Cardiac muscle cell (in vitro differentiated cells and primary cell): ENCODE results near the gene DMWD. TPM values are rescaled to one million over a fixed set of nuclear protein-coding genes. Genes with fewer than 3 reads are reported as not detected.

Source experiments
- DNase-seq, 2 donors: peaks; one replicate each; pipeline versions ENCODE4 v3.0.0 to v3.0.0-alpha.2; 2010 to 2017; ENCODE audit warnings: low read depth in 1 of 2, low spot score in 1 of 2
- H3K27ac ChIP-seq: fragments of 200-600 bp; sonication (generic); 2 replicates; pipeline ENCODE4 v1.5.1; 2016
- H3K27me3 ChIP-seq: fragments of 200-600 bp; sonication (generic); 2 replicates; pipeline ENCODE4 v1.6.0; 2016; ENCODE audit warnings: control low read depth
- H3K36me3 ChIP-seq: fragments of 200-600 bp; sonication (generic); 2 replicates; pipeline ENCODE4 v1.5.1; 2016; ENCODE audit warnings: control low read depth
- H3K4me1 ChIP-seq: fragments of 200-600 bp; sonication (generic); 2 replicates; pipeline ENCODE4 v1.8.1; 2017; ENCODE audit warnings: low read depth, mild to moderate bottlenecking, mixed run types
- H3K4me3 ChIP-seq: fragments of 200-600 bp; sonication (generic); 2 replicates; pipeline ENCODE4 v1.5.1; 2016; ENCODE audit warnings: mild to moderate bottlenecking
- H3K9me3 ChIP-seq: fragments of 200-600 bp; sonication (generic); 2 replicates; pipeline ENCODE4 v1.5.1; 2017; ENCODE audit warnings: low read depth, mild to moderate bottlenecking, control low read depth
- polyA plus RNA-seq: library from polyadenylated mRNA; unstranded; fragments of >200 nt; fragmentation: Nextera tagmentation; extraction: Ambion mirVana; gene quantifications from 2 replicates; pipeline ENCODE4 v1.2.1, GENCODE V29; 2016
- total RNA-seq: library from RNA; depleted of rRNA; stranded (reverse); fragments of >200 nt; gene quantifications from 2 replicates; pipeline ENCODE4 v1.2.3, GENCODE V29; 2016
- TF ChIP-seq, protein P1 (sequence below): IDR thresholded peaks from 2 replicates; pipeline ENCODE4 v1.5.1; 2012; ENCODE audit warnings: low read depth, mild to moderate bottlenecking, low read length

Gene DMWD
- total and polyA plus RNA-seq, 2 experiments from 2014 or later, result 112 to 138 TPM

DNA sequence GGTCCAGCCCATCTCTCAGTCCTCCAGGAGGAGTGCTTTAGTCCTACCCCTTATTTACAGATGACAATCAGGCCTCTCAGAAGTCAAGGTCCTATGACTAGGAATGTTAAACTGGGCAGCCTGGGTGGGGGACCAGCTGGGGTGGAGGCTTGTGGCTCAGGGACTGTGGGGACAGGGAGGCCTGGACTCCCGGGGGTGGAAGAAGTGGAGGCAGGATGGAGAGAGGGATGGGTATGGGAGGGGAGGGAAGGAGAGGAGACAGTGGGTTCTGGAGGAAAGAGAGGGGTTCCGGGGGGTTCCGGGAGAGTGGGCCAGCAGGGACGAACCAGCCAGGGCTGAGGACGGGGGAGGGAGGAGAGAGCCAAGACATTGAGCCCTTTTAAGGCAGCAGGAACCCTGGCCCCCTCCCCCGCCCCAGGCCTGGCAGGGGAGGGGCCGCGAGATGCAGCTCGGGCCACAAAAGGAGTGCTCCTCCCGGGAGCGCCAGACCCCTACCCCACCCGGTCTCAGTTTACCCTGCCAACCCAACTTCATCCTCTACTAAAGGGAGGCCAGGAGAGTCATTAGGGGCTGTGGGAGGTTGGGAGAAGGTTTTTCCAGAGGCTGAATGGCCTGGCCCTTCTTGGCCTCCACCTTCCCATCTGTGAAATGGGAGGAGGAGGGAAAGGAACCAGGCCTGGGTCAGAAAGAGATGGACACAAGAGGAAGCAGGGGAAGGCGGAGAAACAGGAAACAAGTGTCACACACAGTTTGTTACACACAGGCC is 12.0 kb downstream of the DMWD start:
- Histone ChIP-seq H3K9me3 (no peaks in the 10 kb centered on the region), H3K36me3 (peaks cover 22% of the 10 kb centered on the region), H3K4me1 (peaks cover 43% of the 10 kb centered on the region), H3K4me3 (no peak overlapping the region), H3K27me3 (no peaks in the 10 kb centered on the region), H3K27ac (peak overlapping the region; percentile 97)
- TF ChIP-seq, protein P1, sequence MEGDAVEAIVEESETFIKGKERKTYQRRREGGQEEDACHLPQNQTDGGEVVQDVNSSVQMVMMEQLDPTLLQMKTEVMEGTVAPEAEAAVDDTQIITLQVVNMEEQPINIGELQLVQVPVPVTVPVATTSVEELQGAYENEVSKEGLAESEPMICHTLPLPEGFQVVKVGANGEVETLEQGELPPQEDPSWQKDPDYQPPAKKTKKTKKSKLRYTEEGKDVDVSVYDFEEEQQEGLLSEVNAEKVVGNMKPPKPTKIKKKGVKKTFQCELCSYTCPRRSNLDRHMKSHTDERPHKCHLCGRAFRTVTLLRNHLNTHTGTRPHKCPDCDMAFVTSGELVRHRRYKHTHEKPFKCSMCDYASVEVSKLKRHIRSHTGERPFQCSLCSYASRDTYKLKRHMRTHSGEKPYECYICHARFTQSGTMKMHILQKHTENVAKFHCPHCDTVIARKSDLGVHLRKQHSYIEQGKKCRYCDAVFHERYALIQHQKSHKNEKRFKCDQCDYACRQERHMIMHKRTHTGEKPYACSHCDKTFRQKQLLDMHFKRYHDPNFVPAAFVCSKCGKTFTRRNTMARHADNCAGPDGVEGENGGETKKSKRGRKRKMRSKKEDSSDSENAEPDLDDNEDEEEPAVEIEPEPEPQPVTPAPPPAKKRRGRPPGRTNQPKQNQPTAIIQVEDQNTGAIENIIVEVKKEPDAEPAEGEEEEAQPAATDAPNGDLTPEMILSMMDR, result no peak
- DNase-seq, result no peak

DNA sequence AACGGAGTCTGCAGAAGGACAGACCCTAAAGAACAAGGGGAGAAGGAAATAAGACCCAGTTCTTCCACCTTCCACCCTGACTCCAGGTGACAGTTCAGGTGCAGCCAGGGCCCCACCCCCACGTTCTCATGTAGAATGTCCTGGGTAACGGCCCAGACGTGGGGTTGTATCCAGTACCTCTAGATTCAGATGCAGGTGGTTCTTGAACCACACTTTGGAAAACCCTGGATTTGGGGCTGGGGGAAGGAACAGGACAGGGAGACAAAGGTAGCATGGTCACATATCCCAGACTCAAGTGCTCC is 12.5 kb downstream of the DMWD start:
- Histone ChIP-seq H3K27ac (peak overlapping the region; percentile 4), H3K36me3 (peaks cover 19% of the 10 kb centered on the region), H3K9me3 (no peaks in the 10 kb centered on the region), H3K4me1 (peaks cover 43% of the 10 kb centered on the region), H3K27me3 (no peaks in the 10 kb centered on the region), H3K4me3 (peak overlapping the region; percentile 1)
- TF ChIP-seq, protein P1, result no peak
- DNase-seq, result no peak

DNA sequence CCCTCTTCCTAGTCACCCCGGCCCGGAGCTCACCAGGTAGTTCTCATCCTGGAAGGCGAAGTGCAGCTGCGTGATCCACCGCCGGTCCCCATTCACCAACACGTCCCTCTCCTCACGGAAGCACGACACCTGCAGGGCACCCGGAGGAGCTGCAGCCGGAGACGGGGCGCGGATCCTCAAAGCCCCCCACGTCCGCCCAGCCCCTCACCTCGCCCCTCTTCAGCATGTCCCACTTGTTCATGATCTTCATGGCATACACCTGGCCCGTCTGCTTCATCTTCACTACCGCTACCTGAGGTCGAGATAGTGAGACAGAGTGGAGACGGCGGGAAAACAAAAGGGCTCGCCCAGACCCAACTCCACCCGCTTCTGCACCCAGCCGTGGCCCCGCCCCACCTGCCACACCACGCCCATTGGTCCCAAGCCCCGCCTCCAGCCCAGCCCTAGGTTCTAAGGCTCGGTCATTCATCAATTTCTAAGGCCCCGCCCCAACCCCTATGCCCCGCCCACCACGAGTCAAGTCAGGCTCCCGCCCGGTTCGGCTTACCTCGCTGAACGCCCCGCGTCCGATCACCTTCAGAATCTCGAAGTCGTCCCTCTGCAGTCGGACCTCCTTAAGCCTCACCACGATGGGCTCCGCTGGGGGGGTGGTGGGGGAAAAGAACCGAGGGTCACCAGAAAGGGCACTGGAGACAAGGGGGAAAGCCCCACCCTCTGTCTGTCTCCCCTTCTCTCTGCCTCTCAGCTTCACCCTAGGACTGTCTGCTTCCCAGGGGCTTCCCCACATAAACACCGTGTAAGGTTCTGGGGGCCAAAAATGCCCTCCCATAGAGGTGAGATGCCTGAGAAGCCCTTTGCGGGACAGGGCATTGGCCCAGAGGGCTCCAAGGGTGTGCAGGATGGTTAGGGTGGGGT is 13.2 kb downstream of the DMWD start:
- Histone ChIP-seq H3K4me3 (peak overlapping the region; percentile 12), H3K27ac (no peak overlapping the region), H3K9me3 (no peaks in the 10 kb centered on the region), H3K36me3 (peaks cover 23% of the 10 kb centered on the region), H3K27me3 (no peaks in the 10 kb centered on the region), H3K4me1 (peaks cover 41% of the 10 kb centered on the region)
- TF ChIP-seq, protein P1, result peak; percentile 37
- DNase-seq, result peak; percentile 45 to 93

DNA sequence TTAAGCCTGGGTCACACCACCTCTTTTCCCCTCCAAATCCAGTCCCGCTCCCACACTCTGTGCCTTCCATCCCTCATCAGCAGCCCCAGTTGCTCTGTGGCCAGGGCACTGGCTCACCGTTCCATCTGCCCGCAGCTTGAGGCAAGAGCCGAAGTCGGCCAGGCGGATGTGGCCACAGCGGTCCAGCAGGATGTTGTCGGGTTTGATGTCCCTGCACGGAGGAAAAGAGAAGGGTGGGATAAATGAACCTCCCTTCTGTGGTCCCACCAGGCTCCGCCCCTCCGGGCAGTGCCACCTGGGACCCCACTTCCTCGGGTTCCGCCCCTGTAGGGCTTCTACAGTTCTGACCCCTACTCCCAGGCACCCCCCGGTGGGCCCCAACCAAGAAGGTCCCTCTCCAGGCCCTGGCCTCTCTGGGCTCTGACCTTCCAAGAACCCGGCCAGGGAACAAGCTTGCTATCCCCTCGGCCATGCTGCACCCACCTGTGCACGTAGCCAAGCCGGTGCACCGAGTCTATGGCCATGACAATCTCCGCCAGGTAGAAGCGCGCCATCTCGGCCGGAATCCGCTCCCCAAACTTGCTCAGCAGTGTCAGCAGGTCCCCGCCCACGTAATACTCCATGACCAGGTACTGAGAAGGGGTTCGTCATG is 14.5 kb downstream of the DMWD start:
- Histone ChIP-seq H3K36me3 (peaks cover 30% of the 10 kb centered on the region), H3K9me3 (no peaks in the 10 kb centered on the region), H3K4me1 (peaks cover 28% of the 10 kb centered on the region), H3K27ac (no peak overlapping the region), H3K4me3 (no peak overlapping the region), H3K27me3 (no peaks in the 10 kb centered on the region)
- DNase-seq, result no peak
- TF ChIP-seq, protein P1, result no peak

DNA sequence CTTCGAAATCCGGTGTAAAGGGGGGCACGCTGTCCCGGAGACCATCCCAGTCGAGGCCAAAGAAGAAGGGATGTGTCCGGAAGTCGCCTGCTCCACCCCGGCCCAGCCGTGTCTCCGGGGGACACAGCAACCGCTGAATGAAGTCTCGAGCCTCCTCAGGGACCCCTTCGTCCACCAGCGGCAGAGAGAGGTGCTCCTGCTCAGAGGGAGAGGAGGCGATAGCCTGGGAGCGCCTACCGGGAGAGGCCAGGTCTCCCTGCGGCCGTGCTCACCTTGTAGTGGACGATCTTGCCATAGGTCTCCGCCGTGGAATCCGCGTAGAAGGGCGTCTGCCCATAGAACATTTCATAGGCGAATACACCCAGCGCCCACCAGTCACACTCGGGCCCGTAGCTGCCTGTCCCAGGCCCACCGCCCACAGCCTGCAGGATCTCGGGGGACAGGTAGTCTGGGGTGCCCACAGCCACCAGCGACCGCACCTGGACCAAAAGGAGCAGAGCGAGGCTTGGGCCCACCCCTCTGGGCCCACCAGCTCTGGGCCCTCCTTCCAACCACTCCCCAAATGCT is 15.2 kb downstream of the DMWD start:
- TF ChIP-seq, protein P1, result no peak
- no peak overlapping the region for H3K27ac ChIP-seq
- H3K4me1 ChIP-seq, result peaks cover 21% of the 10 kb centered on the region
- no peak overlapping the region for H3K4me3 ChIP-seq
- no peaks in the 10 kb centered on the region for H3K9me3 ChIP-seq
- DNase-seq, result no peak
- H3K27me3 ChIP-seq, result no peaks in the 10 kb centered on the region
- H3K36me3 ChIP-seq, result peaks cover 35% of the 10 kb centered on the region
